ENCODE results near the gene UBA6. TPM values are rescaled to one million over a fixed set of nuclear protein-coding genes. Genes with fewer than 3 reads are reported as not detected.

Gene UBA6
- total RNA-seq, 1 experiment from 2014 or later, result 83.1 TPM

GRCh38 chr4:67714955-67715354 is 14.0 kb upstream of the UBA6 start:
- TF ChIP-seq CTCF (IDR thresholded peaks at IDR 0.05; ENCODE audit: unreplicated experiment), result no peak
- ChIA-PET CTCF (interaction anchor here (0.6 to 1.5 kb wide), 7 partner anchors 8 to 427 kb away, joined by 3 to 4 read pairs (median 4); no protein-coding TSS in a partner anchor), POLR2A (interaction anchor here (1.2 to 1.3 kb wide), 2 partner anchors 13 to 15 kb away, joined by 3 read pairs; no protein-coding TSS in a partner anchor)
- no peak for DNase-seq (ENCODE audit: unreplicated experiment)
- Mint-ChIP-seq H3K9me3 (ENCODE audit: unreplicated experiment) (no peaks in the 10 kb centered on the region), H3K27me3 (ENCODE audit: insufficient read depth, unreplicated experiment) (no peaks in the 10 kb centered on the region), H3K4me3 (ENCODE audit: unreplicated experiment) (no peak overlapping the region), H3K36me3 (ENCODE audit: insufficient read depth, unreplicated experiment) (peaks cover 20% of the 10 kb centered on the region), H3K4me1 (ENCODE audit: insufficient read depth, unreplicated experiment) (peaks cover 14% of the 10 kb centered on the region), H3K27ac (ENCODE audit: low read depth, unreplicated experiment) (no peak overlapping the region)
- BruUV-seq (replicated peaks), result no TSS peak
- intact Hi-C loops (cut with micrococcal nuclease), result no loop called here

- ChIA-PET CTCF (interaction anchor here (0.6 to 1.5 kb wide), 5 partner anchors 9 to 362 kb away, joined by 3 to 5 read pairs (median 4); no protein-coding TSS in a partner anchor), POLR2A (interaction anchor here (0.6 to 1.3 kb wide), 2 partner anchors 15 to 485 kb away, joined by 3 read pairs; no protein-coding TSS in a partner anchor)
- no peak for TF ChIP-seq CTCF (IDR thresholded peaks at IDR 0.05; ENCODE audit: unreplicated experiment)
- no peak for DNase-seq (ENCODE audit: unreplicated experiment)
- Mint-ChIP-seq H3K27ac (ENCODE audit: low read depth, unreplicated experiment) (no peak overlapping the region), H3K4me3 (ENCODE audit: unreplicated experiment) (no peak overlapping the region), H3K27me3 (ENCODE audit: insufficient read depth, unreplicated experiment) (no peaks in the 10 kb centered on the region), H3K4me1 (ENCODE audit: insufficient read depth, unreplicated experiment) (peaks cover 14% of the 10 kb centered on the region), H3K9me3 (ENCODE audit: unreplicated experiment) (no peaks in the 10 kb centered on the region), H3K36me3 (ENCODE audit: insufficient read depth, unreplicated experiment) (peaks cover 20% of the 10 kb centered on the region)
- intact Hi-C loops (cut with micrococcal nuclease), result no loop called here
- no TSS peak for BruUV-seq (replicated peaks)
Observed at GRCh38 chr4:67714248-67714583, 13.3 kb upstream of the UBA6 start.

- no peak for DNase-seq (ENCODE audit: unreplicated experiment)
- no peaks in the 10 kb centered on the region for H3K27me3 Mint-ChIP-seq (ENCODE audit: insufficient read depth, unreplicated experiment)
- peaks cover 14% of the 10 kb centered on the region for H3K4me1 Mint-ChIP-seq (ENCODE audit: insufficient read depth, unreplicated experiment)
- ChIA-PET CTCF (interaction anchor here (0.6 to 1.5 kb wide), 6 partner anchors 10 to 363 kb away, joined by 3 to 5 read pairs (median 4); no protein-coding TSS in a partner anchor), POLR2A (interaction anchor here (0.6 to 1.4 kb wide), 3 partner anchors 12 to 484 kb away, joined by 3 to 5 read pairs (median 3); partner anchors contain the start of gene UBA6)
- peaks cover 15% of the 10 kb centered on the region for H3K36me3 Mint-ChIP-seq (ENCODE audit: insufficient read depth, unreplicated experiment)
- no peaks in the 10 kb centered on the region for H3K9me3 Mint-ChIP-seq (ENCODE audit: unreplicated experiment)
- no TSS peak for BruUV-seq (replicated peaks)
- no peak overlapping the region for H3K4me3 Mint-ChIP-seq (ENCODE audit: unreplicated experiment)
- intact Hi-C loops (cut with micrococcal nuclease), result no loop called here
- no peak for TF ChIP-seq CTCF (IDR thresholded peaks at IDR 0.05; ENCODE audit: unreplicated experiment)
- no peak overlapping the region for H3K27ac Mint-ChIP-seq (ENCODE audit: low read depth, unreplicated experiment)
Observed at GRCh38 chr4:67713529-67714247, 12.7 kb upstream of the UBA6 start.

- Mint-ChIP-seq H3K4me3 (ENCODE audit: unreplicated experiment) (no peak overlapping the region), H3K9me3 (ENCODE audit: unreplicated experiment) (no peaks in the 10 kb centered on the region), H3K36me3 (ENCODE audit: insufficient read depth, unreplicated experiment) (peaks cover 14% of the 10 kb centered on the region), H3K27ac (ENCODE audit: low read depth, unreplicated experiment) (no peak overlapping the region), H3K27me3 (ENCODE audit: insufficient read depth, unreplicated experiment) (no peaks in the 10 kb centered on the region), H3K4me1 (ENCODE audit: insufficient read depth, unreplicated experiment) (peaks cover 14% of the 10 kb centered on the region)
- POLR2A ChIA-PET, result interaction anchor here (1.4 kb wide), 1 partner anchor 12 kb away, joined by 5 read pairs; the partner anchor contains the start of gene UBA6
- CTCF ChIA-PET, result interaction anchor here (0.9 to 1.5 kb wide), 3 partner anchors 11 to 19 kb away, joined by 3 to 4 read pairs (median 4); no protein-coding TSS in a partner anchor
- TF ChIP-seq CTCF (IDR thresholded peaks at IDR 0.05; ENCODE audit: unreplicated experiment), result no peak
- no peak for DNase-seq (ENCODE audit: unreplicated experiment)
- no TSS peak for BruUV-seq (replicated peaks)
- intact Hi-C loops (cut with micrococcal nuclease), result no loop called here
Observed at GRCh38 chr4:67712650-67713528, 11.9 kb upstream of the UBA6 start.
